Measurements from ENCODE around the gene SLC1A4.
"Not testable (repeated sequence)": the region's sequence is repeated elsewhere in the genome, so short reads cannot be mapped to it uniquely, and the experiment has no call there.

SLC1A4 gene

DNA sequence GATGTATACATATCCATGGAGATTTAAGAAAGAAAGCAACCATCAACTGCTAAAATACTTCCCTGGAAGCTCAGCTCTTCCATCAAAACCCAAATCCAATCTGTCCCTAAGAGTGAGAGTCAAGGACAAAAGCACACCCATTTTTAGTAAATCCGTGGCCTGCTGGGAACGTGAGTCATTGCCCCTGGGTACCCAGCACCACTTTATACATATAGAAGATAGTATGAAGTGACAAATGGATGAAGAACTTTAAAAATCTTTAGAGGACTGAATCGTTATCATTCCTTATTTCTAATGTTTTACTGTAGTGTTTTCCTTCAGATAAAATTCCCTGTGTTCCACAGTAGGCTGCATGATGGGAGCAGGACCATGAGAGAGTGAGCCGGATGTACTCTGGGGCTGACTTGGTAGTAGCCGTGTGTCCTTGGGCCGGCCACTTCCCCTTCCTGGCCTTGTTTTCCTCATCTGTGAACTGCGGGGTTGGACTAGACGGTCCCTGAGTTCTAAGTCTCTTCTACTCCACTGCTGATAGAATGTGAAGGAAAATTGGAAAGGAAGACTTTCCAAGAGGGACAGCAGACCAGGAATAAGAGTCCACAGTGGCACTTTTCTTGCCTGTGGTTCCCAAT is 38.5 kb downstream of the SLC1A4 start:
- no peak for DNase-seq

DNA sequence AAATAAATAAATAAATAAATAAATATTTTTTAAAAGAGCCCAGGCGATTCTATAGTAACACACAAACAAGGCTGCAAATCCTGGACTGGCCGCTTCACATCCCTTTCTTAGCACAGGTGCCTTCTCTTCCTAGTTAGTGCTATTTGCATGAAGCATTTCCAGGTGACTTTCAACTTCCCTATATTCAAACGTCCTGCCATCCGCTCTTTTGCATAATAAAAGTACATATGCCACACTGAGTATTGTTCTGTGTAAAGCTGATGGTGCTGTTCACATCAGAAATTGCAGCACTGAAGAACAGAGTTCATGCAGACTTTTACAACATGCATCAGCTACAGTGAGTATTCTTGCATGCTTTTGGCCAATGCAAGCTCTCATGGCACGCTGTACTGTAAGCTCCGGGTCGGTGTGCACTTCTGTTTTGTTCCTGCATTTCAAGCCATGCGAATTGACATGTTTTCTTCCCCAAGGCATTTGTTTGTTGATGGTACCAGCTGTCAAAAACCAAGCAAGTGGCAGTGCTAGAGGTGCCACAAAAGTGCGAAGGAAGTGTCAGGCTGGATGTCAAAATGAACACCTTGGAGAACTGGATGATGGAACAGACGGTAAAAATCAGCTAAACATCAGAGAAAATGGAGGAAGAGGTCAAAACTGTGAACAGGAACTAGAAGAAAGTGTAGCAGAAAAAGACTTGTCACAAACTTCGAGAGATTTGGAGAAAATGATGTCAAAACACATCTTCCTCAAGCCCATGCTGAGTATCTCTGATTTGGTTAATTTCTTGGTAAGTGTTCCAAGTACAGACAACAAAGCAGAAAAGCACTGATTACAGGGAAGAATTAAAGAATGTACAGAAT is 41.5 kb downstream of the SLC1A4 start:
- no peak for DNase-seq

GRCh38 chr2:65031341-65032018 is 42.3 kb downstream of the SLC1A4 start:
- DNase-seq, result peak; percentile 40

GRCh38 chr2:65032019-65032975 is 43.1 kb downstream of the SLC1A4 start:
- no peak for DNase-seq

- DNase-seq, result peak; percentile 19
Measured at GRCh38 chr2:65033178-65033577, 44.0 kb downstream of the SLC1A4 start.

- not testable (repeated sequence) for DNase-seq
Measured at GRCh38 chr2:65033667-65034066, 44.5 kb downstream of the SLC1A4 start.

DNA sequence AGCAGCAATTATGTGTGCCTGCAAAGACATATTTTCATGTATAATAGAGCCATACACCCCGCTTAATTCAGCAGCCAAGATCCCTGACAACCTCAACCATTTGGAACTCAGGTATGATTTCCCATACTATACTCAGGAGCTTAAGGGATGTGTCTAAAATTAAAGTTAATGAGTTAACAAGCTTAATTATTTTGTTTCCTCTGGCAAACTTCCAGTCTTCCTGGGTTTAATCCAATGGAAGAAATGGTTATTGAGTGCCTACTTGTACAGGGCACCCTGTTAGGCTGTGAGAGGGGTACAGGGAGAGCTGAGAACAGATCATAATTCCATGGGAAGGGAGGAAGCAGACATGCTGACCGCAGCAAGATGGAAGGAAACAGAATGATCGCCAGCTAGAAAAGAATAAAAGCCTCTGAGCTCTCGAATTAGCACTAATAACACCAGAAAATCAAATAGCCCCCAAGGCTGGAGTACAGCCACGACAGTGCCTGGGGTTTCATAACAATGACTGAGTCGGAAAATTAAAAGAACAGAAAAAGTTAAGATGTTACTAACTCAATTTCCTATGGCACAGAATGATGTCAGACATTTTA is 46.2 kb downstream of the SLC1A4 start:
- DNase-seq, result no peak

DNA sequence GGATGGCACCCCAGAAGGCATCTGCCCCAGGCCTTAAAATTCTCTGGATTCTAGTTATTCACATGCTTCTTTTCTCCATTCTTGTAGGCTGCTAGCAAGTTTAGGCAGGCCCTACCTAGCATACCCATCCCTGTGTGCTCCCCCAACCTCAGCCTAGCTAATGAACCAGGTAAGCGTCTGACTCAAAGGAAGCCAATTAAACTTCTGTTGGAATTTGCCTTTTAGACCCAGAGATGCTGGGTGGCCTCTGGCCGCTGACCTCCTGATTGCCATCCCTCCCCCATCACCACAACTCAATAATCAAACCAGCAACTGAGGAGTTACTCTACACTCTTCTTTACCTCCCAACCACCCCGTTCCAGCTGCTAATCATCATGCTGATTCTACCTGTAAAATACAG is 48.0 kb downstream of the SLC1A4 start:
- DNase-seq, result no peak

GRCh38 chr2:65039640-65040039 is 50.4 kb downstream of the SLC1A4 start:
- DNase-seq, result no peak

- peak; percentile 45 for DNase-seq
Measured at GRCh38 chr2:65040400-65041261, 51.4 kb downstream of the SLC1A4 start.

DNA sequence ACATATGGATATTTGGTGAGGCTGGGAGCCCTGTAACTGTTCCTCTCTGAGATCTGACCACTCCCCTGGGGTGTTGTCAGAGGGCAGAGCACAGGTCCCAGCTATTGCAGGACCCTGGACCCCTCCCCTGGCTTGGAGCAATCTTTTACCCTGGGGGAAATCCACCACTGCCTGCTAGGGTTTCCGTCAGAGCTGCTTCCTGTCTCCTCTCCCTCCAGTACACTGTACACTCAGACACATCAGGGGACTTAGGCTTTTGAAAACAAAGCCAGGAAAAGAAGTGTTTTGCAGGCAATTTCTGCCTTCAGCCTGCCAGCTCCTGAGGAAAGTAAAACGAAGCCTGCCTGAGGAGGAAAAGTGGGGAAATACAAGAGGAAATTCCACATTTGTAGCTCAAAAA is 53.8 kb downstream of the SLC1A4 start:
- DNase-seq, result no peak

DNA sequence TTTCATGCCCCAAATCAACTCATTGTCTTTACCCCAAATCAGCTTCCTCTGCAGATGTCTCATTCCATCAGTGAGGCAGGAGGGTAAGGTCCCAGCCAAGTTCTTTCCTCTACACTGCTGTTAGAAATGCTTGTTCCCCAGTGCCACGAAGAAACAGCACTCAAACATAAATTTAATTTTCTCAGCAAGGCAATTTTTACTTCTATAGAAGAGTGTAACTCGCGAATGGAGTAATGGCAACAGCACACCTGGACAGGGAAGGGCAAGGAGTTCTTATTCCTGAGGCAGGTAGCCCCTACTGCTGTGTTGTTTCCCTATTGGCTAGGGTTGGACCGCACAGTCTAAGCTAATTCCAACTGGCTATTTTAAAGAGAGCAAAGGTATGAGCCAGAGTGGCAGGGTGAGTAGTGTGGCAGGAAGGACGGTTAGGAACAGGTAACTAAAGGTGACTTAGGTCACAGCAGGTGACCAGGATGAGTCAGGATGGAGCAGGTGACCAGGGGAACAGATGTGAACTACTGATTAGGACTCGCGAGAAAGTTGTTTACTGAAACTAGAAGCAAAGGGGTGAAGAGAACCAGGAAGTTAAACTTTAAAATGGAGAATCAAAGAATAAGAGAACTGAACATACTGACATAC is 55.0 kb downstream of the SLC1A4 start:
- DNase-seq, result no peak

GRCh38 chr2:65045651-65046050 is 56.5 kb downstream of the SLC1A4 start:
- no peak for DNase-seq

DNA sequence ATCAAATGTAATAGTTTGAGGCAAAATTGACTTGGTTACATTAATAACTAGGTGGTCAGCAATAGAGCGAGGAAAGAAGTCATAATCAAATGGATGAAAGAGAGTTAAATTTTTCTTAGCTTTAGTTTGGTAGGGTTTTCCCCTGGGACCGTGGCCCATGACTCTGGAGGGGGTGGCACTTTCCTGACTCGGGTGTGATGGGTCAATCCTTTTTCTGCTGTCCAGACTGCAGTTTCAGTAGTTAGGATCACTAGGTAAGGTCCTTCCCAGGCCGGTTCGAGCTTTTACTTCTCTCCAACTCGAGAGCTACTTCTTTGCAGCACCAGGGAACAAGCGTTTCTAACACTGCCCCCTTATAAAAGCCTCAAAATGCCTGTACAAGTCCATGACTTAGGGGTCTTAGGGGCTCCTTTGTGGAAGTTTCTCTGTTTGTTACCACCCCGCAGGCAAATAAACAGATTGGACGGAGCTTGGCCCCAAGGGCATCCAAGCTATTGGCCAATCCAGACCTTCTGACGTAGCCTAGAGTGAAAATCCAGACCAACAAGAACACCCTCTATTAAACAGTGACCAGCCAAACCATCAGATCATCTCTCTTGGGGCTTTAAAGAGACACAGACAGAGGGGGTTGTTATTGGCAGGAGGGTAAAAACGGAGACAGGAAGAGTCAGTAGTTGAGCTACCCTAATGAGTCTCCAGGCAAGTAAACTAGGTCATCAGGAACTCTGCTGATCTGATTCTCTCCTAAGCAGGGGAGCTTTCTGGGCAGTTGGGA is 57.6 kb downstream of the SLC1A4 start:
- no peak for DNase-seq

DNA sequence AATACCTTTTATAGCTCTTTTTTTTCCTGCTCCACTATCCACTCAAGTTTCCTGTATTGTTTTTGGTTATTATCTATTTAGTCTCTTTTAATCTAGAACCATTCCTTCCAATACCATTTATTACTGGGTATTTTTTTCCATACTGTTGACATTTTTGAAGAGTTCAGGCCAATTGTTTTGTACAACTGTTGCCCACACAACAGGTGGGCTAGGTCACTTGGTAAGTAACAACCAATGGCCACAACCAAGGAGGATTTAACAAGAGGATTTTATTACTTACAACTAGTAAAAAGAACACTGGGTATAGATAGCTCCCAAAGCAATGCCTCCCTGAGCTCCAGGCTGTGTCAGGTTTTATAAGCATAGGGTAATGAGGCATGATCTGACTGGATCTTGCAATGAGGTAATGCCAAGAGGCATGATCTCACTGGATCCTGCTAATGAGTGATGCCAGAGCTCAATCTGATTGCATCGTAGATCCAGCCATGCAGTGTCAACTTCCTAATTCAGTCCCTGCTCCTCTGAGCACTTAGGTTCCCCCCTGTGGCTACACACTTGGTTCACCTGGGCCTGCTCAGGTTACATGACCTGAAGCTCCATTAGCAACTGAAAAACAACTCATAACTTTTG is 59.9 kb downstream of the SLC1A4 start:
- peak; percentile 13 for DNase-seq

- no peak for DNase-seq
Measured at GRCh38 chr2:65050931-65051330, 61.7 kb downstream of the SLC1A4 start.

GRCh38 chr2:65053199-65053598 is 64.0 kb downstream of the SLC1A4 start:
- no peak for DNase-seq

DNA sequence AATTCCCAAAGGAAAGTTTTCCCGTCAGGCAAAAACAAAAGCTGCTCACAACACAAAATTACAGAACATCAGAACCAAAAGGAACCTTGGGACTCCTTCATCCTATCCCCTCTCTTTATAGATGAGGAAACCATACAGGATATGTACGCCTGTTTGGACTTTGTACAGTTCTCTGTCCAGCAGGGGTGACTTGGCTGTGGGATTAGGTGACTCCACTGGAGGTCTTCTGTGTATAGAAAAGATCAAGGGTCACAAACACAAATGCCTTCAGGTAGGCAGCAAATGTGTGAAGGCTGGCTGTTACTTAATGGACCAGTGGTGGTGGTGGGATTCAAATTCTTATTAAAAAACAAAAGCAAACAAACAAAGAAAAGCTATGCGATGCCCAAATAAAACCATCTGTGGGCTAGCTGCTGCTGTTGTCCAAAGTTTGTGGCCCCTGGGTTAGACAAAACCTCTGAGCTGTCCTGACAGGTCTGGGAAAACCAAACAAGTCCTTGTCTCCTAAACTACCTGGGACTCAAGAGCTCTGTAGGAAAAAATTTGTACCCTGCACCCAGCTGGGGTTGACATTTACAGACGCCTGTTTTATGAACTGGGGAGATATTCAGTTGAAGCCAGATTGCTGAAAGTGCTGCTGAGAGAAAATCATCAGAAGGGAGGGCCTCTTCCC is 65.7 kb downstream of the SLC1A4 start:
- DNase-seq, result no peak

Measured in DMS79 (cell line).